Measurements from ENCODE around the gene MGLL.

GRCh38 chr3:127645371-127646015 lies 176.8 kb downstream of the MGLL start:
- TF ChIP-seq, protein P1, sequence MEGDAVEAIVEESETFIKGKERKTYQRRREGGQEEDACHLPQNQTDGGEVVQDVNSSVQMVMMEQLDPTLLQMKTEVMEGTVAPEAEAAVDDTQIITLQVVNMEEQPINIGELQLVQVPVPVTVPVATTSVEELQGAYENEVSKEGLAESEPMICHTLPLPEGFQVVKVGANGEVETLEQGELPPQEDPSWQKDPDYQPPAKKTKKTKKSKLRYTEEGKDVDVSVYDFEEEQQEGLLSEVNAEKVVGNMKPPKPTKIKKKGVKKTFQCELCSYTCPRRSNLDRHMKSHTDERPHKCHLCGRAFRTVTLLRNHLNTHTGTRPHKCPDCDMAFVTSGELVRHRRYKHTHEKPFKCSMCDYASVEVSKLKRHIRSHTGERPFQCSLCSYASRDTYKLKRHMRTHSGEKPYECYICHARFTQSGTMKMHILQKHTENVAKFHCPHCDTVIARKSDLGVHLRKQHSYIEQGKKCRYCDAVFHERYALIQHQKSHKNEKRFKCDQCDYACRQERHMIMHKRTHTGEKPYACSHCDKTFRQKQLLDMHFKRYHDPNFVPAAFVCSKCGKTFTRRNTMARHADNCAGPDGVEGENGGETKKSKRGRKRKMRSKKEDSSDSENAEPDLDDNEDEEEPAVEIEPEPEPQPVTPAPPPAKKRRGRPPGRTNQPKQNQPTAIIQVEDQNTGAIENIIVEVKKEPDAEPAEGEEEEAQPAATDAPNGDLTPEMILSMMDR (IDR thresholded peaks at IDR 0.05; ENCODE audit: low read length), result no peak
- no peak for TF ChIP-seq EZH2 (IDR thresholded peaks at IDR 0.05; ENCODE audit: borderline replicate concordance, low read length)

Measured in OCI-LY1 (cell line).